Endothelial cell of umbilical vein (primary cell): ENCODE measurements around the gene LRRC28. TPM values are rescaled to one million over a fixed set of nuclear protein-coding genes. Genes with fewer than 3 reads are reported as not detected.

Experiments used
- BruUV-seq: library from RNA; stranded (reverse); fragments of 400-500 nt; replicated peaks from 2 replicates; lab custom pipeline; 2021; lab: Mats Ljungman, UMichigan
- CTCF ChIA-PET: fragments of 300-600, 350-600 bp; sonication (Branson Sonifier 250); formaldehyde crosslinking; loops from one replicate; lab custom pipeline; 2021; ENCODE audit warnings: antibody characterized with exemption, inconsistent platforms; lab: Charles Lee
- POLR2A ChIA-PET: fragments of 300-600, 350-600 bp; sonication (Branson Sonifier 250); formaldehyde crosslinking; loops from one replicate; lab custom pipeline; 2021; ENCODE audit warnings: antibody characterized with exemption, inconsistent platforms; lab: Charles Lee
- DNase-seq: peaks from one replicate; pipeline ENCODE4 v3.0.0-alpha.2; 2011; ENCODE audit warnings: low read depth, low spot score
- FAIRE-seq: peaks from 2 replicates; lab custom pipeline; 2011; peaks lifted over from hg19 to GRCh38; lab: Jason Lieb, UNC
- H2AFZ ChIP-seq: 2 replicates; pipeline ENCODE4 v1.6.0; 2012; ENCODE audit warnings: low read depth, low read length, control low read depth, inconsistent platforms
- H3K27ac ChIP-seq: 2 replicates; pipeline ENCODE4 v1.5.1; 2011; ENCODE audit warnings: low read depth, mild to moderate bottlenecking, control low read depth, low read length, moderate library complexity; ENCODE audit not compliant: insufficient read depth
- H3K27me3 ChIP-seq, 2 experiments: 2 replicates each; pipeline versions ENCODE4 v1.6.0 to v1.6.1; 2011; ENCODE audit warnings: low read length in 2 of 2, mixed read lengths in 1 of 2; ENCODE audit not compliant: control insufficient read depth in 2 of 2, insufficient read depth in 2 of 2
- H3K36me3 ChIP-seq, 2 experiments: 2 replicates in 1 of 2; 3 replicates in 1 of 2; pipeline ENCODE4 v1.5.1; 2011; ENCODE audit warnings: low read length in 2 of 2, mild to moderate bottlenecking in 1 of 2, moderate library complexity in 1 of 2; ENCODE audit not compliant: control insufficient read depth in 2 of 2, insufficient read depth in 2 of 2; ENCODE audit errors: extremely low read depth in 1 of 2
- H3K4me1 ChIP-seq: 3 replicates; pipeline ENCODE4 v1.5.1; 2011; ENCODE audit warnings: mild to moderate bottlenecking, low read length; ENCODE audit not compliant: control insufficient read depth, insufficient read depth; ENCODE audit errors: extremely low read depth
- H3K4me2 ChIP-seq: 2 replicates; pipeline ENCODE4 v1.6.1; 2011; ENCODE audit warnings: low read length, control low read depth, mixed read lengths; ENCODE audit not compliant: insufficient read depth
- H3K4me3 ChIP-seq, 3 experiments: fragments of 200-600 bp in 1 of 3; sonication (generic), shearing (Covaris generic) in 1 of 3; replicated peaks in 1 of 3; 2 replicates each; pipeline ENCODE4 v1.5.1; 2011 to 2016; ENCODE audit warnings: control low read depth in 3 of 3, low read length in 3 of 3, mild to moderate bottlenecking in 2 of 3, inconsistent platforms in 1 of 3, low read depth in 1 of 3, moderate library complexity in 1 of 3; ENCODE audit not compliant: insufficient read depth in 1 of 3
- H3K79me2 ChIP-seq: 2 replicates; pipeline ENCODE4 v1.6.0; 2012; ENCODE audit warnings: low read length, inconsistent platforms; ENCODE audit not compliant: control insufficient read depth, insufficient read depth
- H3K9ac ChIP-seq: replicated peaks from 2 replicates; pipeline ENCODE3; 2011; ENCODE audit warnings: low read length, control low read depth; ENCODE audit not compliant: insufficient read depth; ENCODE audit errors: extremely low read depth
- H3K9me1 ChIP-seq: replicated peaks from 3 replicates; pipeline ENCODE4 v1.6.0; 2011; ENCODE audit warnings: mild to moderate bottlenecking, low read length; ENCODE audit not compliant: control insufficient read depth, insufficient read depth; ENCODE audit errors: extremely low read depth
- H3K9me3 ChIP-seq: replicated peaks from 2 replicates; pipeline ENCODE4 v1.5.1; 2012; ENCODE audit warnings: low read length, inconsistent platforms; ENCODE audit not compliant: control insufficient read depth, insufficient read depth
- H4K20me1 ChIP-seq: replicated peaks from 2 replicates; pipeline ENCODE3; 2011; ENCODE audit warnings: mild to moderate bottlenecking, low read length; ENCODE audit not compliant: control insufficient read depth, insufficient read depth; ENCODE audit errors: extremely low read depth
- EZH2 ChIP-seq: IDR thresholded peaks from 2 replicates; pipeline ENCODE4 v1.6.1; 2012; ENCODE audit warnings: borderline replicate concordance, low read depth, mild to moderate bottlenecking, moderate library complexity, low read length, inconsistent platforms; ENCODE audit not compliant: severe bottlenecking
- FOS ChIP-seq: IDR thresholded peaks from 2 replicates; pipeline ENCODE4 v1.6.1; 2011; ENCODE audit warnings: mild to moderate bottlenecking, low read length, moderate library complexity, borderline replicate concordance; ENCODE audit not compliant: insufficient read depth
- GATA2 ChIP-seq: IDR thresholded peaks from 2 replicates; pipeline ENCODE4 v1.7.0; 2011; ENCODE audit warnings: low read depth, mild to moderate bottlenecking, moderate library complexity, mixed read lengths, low read length; ENCODE audit not compliant: insufficient read length, insufficient read depth
- JUN ChIP-seq: IDR thresholded peaks from 2 replicates; pipeline ENCODE4 v1.6.1; 2011; ENCODE audit warnings: borderline replicate concordance, low read depth; ENCODE audit not compliant: insufficient read length, insufficient read depth
- MYC ChIP-seq: IDR thresholded peaks from one replicate; pipeline ENCODE4 v1.6.1; 2011; ENCODE audit warnings: mild to moderate bottlenecking, low read depth, low read length
- POLR2A ChIP-seq: IDR thresholded peaks from 2 replicates; pipeline ENCODE4 v1.6.1; 2012; ENCODE audit warnings: low read depth, mild to moderate bottlenecking, control low read depth, low read length
- POLR2AphosphoS5 ChIP-seq: IDR thresholded peaks from 2 replicates; pipeline ENCODE4 v1.6.1; 2012; ENCODE audit warnings: low read depth, mild to moderate bottlenecking, control low read depth, low read length, moderate library complexity; ENCODE audit not compliant: insufficient read depth
- dilution Hi-C: fragments of 300-500 bp; cut with MboI; formaldehyde crosslinking; loops from one replicate; pipeline ENCODE4 v1.15.0; 2019; ENCODE audit warnings: low sequenced_read_pairs; ENCODE audit not compliant: extremely low pct_ligation_motif_present
- intact Hi-C: fragments of 100-400 bp; cut with micrococcal nuclease; formaldehyde crosslinking; loops from one replicate; pipeline ENCODE4 v1.10.0; 2022
- polyA plus RNA-seq, 4 experiments: library from polyadenylated mRNA; depleted of rRNA in 3 of 4; stranded (reverse) in 3 of 4; unstranded in 1 of 4; fragments of >200 nt; gene quantifications; 2 replicates each; pipeline versions ENCODE4 v1.2.1 to v1.2.3, GENCODE V29; 2011 to 2012; ENCODE audit warnings: missing spikeins in 1 of 4
- total RNA-seq: library from RNA; stranded (reverse); gene quantifications from 2 replicates; pipeline ENCODE4 v1.2.3, GENCODE V29; 2021
- TF ChIP-seq, protein P1 (sequence below): IDR thresholded peaks from 2 replicates; pipeline ENCODE4 v1.6.1; 2011; ENCODE audit not compliant: insufficient read depth, insufficient read length
- TF ChIP-seq, protein P2 (sequence below), 2 donors: IDR thresholded peaks; 1 replicate in 1 of 2; 2 replicates in 1 of 2; pipeline ENCODE4 v1.5.1; 2011; ENCODE audit warnings: low read length in 2 of 2, mild to moderate bottlenecking in 2 of 2, moderate library complexity in 2 of 2, control low read depth in 1 of 2, inconsistent platforms in 1 of 2, low read depth in 1 of 2; ENCODE audit not compliant: insufficient read depth in 1 of 2; ENCODE audit errors: extremely low read depth in 1 of 2

Gene LRRC28
- total and polyA plus RNA-seq, 2 donors (not counting 3 experiments of a cell fraction or from before 2014, with no cell fraction given): 19.6 to 26.7 TPM

DNA sequence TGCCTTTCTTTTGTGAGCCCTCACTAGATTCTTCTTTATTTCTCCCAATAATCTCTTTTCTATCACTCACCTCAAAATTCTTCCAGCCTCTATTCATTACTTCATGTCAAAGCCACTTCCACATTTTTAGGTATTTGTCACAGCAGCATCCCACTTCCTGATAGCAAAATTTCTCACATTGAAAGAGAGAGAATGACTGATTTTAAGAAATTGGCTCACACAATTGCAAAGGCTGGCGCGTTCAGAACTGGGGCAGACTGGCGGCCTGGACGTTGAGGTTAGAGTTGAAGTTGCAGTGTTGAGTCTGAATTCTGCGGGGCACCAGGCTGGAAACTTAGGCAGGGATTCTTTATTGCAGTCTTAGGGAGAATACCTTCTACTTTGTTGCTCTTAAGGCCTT is 117.9 kb downstream of the LRRC28 start:
- H3K36me3 ChIP-seq: no peaks in the 10 kb centered on the region
- no peaks in the 10 kb centered on the region for H3K4me1 ChIP-seq
- no TSS peak for BruUV-seq
- H3K27me3 ChIP-seq: no peaks in the 10 kb centered on the region
- no peaks in the 10 kb centered on the region for H3K9me3 ChIP-seq
- H3K27ac ChIP-seq: no peak overlapping the region
- intact Hi-C loops: no loop called here
- dilution Hi-C loops: no loop called here
- ChIA-PET CTCF (no interaction called here), POLR2A (no interaction called here)
- H3K4me2 ChIP-seq: no peak overlapping the region
- no peak overlapping the region for H3K4me3 ChIP-seq
- H3K9ac ChIP-seq: no peak overlapping the region
- H2AFZ ChIP-seq: no peak overlapping the region
- DNase-seq (no peak), FAIRE-seq (no peak)
- H3K9me1 ChIP-seq: no peaks in the 10 kb centered on the region
- no peaks in the 10 kb centered on the region for H3K79me2 ChIP-seq
- TF ChIP-seq POLR2A: no peak
- TF ChIP-seq, protein P1, sequence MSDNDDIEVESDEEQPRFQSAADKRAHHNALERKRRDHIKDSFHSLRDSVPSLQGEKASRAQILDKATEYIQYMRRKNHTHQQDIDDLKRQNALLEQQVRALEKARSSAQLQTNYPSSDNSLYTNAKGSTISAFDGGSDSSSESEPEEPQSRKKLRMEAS: no peak
- TF ChIP-seq GATA2: no peak
- TF ChIP-seq EZH2: no peak
- TF ChIP-seq MYC: no peak
- no peak for TF ChIP-seq FOS
- TF ChIP-seq POLR2AphosphoS5: no peak
- TF ChIP-seq, protein P2, sequence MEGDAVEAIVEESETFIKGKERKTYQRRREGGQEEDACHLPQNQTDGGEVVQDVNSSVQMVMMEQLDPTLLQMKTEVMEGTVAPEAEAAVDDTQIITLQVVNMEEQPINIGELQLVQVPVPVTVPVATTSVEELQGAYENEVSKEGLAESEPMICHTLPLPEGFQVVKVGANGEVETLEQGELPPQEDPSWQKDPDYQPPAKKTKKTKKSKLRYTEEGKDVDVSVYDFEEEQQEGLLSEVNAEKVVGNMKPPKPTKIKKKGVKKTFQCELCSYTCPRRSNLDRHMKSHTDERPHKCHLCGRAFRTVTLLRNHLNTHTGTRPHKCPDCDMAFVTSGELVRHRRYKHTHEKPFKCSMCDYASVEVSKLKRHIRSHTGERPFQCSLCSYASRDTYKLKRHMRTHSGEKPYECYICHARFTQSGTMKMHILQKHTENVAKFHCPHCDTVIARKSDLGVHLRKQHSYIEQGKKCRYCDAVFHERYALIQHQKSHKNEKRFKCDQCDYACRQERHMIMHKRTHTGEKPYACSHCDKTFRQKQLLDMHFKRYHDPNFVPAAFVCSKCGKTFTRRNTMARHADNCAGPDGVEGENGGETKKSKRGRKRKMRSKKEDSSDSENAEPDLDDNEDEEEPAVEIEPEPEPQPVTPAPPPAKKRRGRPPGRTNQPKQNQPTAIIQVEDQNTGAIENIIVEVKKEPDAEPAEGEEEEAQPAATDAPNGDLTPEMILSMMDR (IDR thresholded peaks at IDR 0.05; ENCODE audit: extremely low read depth in 1 of 2, insufficient read depth in 1 of 2, low read depth in 1 of 2, low read length in 2 of 2): no peak
- TF ChIP-seq JUN: no peak
- H4K20me1 ChIP-seq: no peaks in the 10 kb centered on the region
